H1 (cell line): Measurements from ENCODE around the gene RHBDF1. TPM values are rescaled to one million over a fixed set of nuclear protein-coding genes. Genes with fewer than 3 reads are reported as not detected.

Experiments
- CTCF ChIA-PET: fragments of 300-600 bp; sonication (Branson Sonifier 250); formaldehyde crosslinking; loops from one replicate; lab custom pipeline; 2021; ENCODE audit not compliant: partially characterized antibody; lab: Charles Lee
- POLR2A ChIA-PET: fragments of 300-600 bp; sonication (Branson Sonifier 250); formaldehyde crosslinking; loops from one replicate; lab custom pipeline; 2021; ENCODE audit warnings: inconsistent platforms; ENCODE audit not compliant: partially characterized antibody; lab: Charles Lee
- DNase-seq, 2 experiments: peaks; one replicate each; pipeline versions ENCODE4 v3.0.0 to v3.0.0-alpha.2; 2010 to 2022; ENCODE audit warnings: low spot score in 2 of 2, low read depth in 1 of 2, mixed read lengths in 1 of 2
- FAIRE-seq: peaks from 2 replicates; lab custom pipeline; 2011; peaks lifted over from hg19 to GRCh38; lab: Jason Lieb, UNC
- H2AFZ ChIP-seq: 2 replicates; pipeline ENCODE4 v1.8.1; 2012; ENCODE audit warnings: low read length, inconsistent platforms
- H2AK5ac ChIP-seq: 2 replicates; pipeline ENCODE4 v1.6.1; 2013; ENCODE audit warnings: low read depth, low read length
- H2BK120ac ChIP-seq: replicated peaks from 2 replicates; pipeline ENCODE3; 2013; ENCODE audit warnings: low read depth, low read length, inconsistent platforms
- H2BK12ac ChIP-seq: 2 replicates; pipeline ENCODE4 v1.6.1; 2013; ENCODE audit warnings: low read depth, low read length
- H2BK15ac ChIP-seq: 2 replicates; pipeline ENCODE4 v1.6.1; 2013; ENCODE audit warnings: low read length
- H2BK20ac ChIP-seq: 2 replicates; pipeline ENCODE4 v1.6.1; 2013; ENCODE audit warnings: low read length
- H2BK5ac ChIP-seq: 2 replicates; pipeline ENCODE4 v1.6.1; 2013; ENCODE audit warnings: low read depth, low read length
- H3K14ac ChIP-seq: 2 replicates; pipeline ENCODE4 v1.6.1; 2013; ENCODE audit warnings: inconsistent platforms; ENCODE audit not compliant: insufficient read length
- H3K18ac ChIP-seq: 2 replicates; pipeline ENCODE4 v1.6.1; 2013; ENCODE audit warnings: low read length; ENCODE audit errors: extremely low read depth
- H3K23ac ChIP-seq: 2 replicates; pipeline ENCODE4 v1.6.1; 2013; ENCODE audit warnings: inconsistent platforms; ENCODE audit not compliant: insufficient read length
- H3K23me2 ChIP-seq: 2 replicates; pipeline ENCODE4 v1.6.1; 2013; ENCODE audit warnings: low read depth, low read length
- H3K27ac ChIP-seq: 2 replicates; pipeline ENCODE4 v1.6.1; 2011; ENCODE audit warnings: low read depth, low read length, inconsistent platforms
- H3K27me3 ChIP-seq, 4 experiments: replicated peaks in 1 of 4; 1 replicate in 1 of 4; 2 replicates in 3 of 4; pipeline versions ENCODE4 v1.6.1 to v1.8.1; 2011 to 2013; ENCODE audit warnings: low read length in 3 of 4, mild to moderate bottlenecking in 3 of 4, inconsistent platforms in 2 of 4, mixed read lengths in 2 of 4, moderate library complexity in 1 of 4; ENCODE audit not compliant: control insufficient read depth in 3 of 4, insufficient read depth in 3 of 4; ENCODE audit errors: extremely low read depth in 1 of 4
- H3K36me3 ChIP-seq, 4 experiments: 2 replicates each; pipeline versions ENCODE4 v1.6.1 to v1.8.1; 2011 to 2013; ENCODE audit warnings: mild to moderate bottlenecking in 4 of 4, low read length in 3 of 4, moderate library complexity in 2 of 4, control low read depth in 1 of 4, inconsistent platforms in 1 of 4; ENCODE audit not compliant: insufficient read depth in 4 of 4, control insufficient read depth in 2 of 4
- H3K4ac ChIP-seq: replicated peaks from 2 replicates; pipeline ENCODE3; 2013; ENCODE audit warnings: low read length, low read depth, mixed read lengths, inconsistent platforms; ENCODE audit not compliant: insufficient read length
- H3K4me1 ChIP-seq, 4 experiments: replicated peaks in 1 of 4; 1 replicate in 1 of 4; 2 replicates in 3 of 4; pipeline versions ENCODE4 v1.6.1 to v1.8.1; 2011 to 2013; ENCODE audit warnings: low read length in 3 of 4, inconsistent platforms in 2 of 4, mixed read lengths in 1 of 4; ENCODE audit not compliant: insufficient read depth in 4 of 4, control insufficient read depth in 3 of 4
- H3K4me2 ChIP-seq, 2 experiments: 2 replicates each; pipeline versions ENCODE4 v1.6.1 to v1.8.1; 2011 to 2013; ENCODE audit warnings: low read depth in 2 of 2, low read length in 2 of 2, control low read depth in 1 of 2, inconsistent platforms in 1 of 2, mild to moderate bottlenecking in 1 of 2; ENCODE audit not compliant: insufficient read depth in 1 of 2
- H3K4me3 ChIP-seq, 4 experiments: fragments of 200-600, 300-600 bp in 1 of 4; sonication (generic), shearing (Covaris generic), sonication (Bioruptor Twin) in 1 of 4; 2 replicates each; pipeline versions ENCODE4 v1.5.1 to v1.8.1; 2011 to 2016; ENCODE audit warnings: low read length in 4 of 4, low read depth in 3 of 4, control low read depth in 2 of 4, inconsistent platforms in 2 of 4, mild to moderate bottlenecking in 2 of 4, mixed read lengths in 1 of 4, moderate library complexity in 1 of 4; ENCODE audit not compliant: insufficient read depth in 2 of 4; ENCODE audit errors: extremely low read depth in 1 of 4
- H3K56ac ChIP-seq: replicated peaks from 2 replicates; pipeline ENCODE3; 2013; ENCODE audit warnings: low read depth, mild to moderate bottlenecking, mixed read lengths, low read length, inconsistent platforms; ENCODE audit not compliant: insufficient read length
- H3K79me1 ChIP-seq: 2 replicates; pipeline ENCODE4 v1.6.1; 2013; ENCODE audit warnings: low read depth, low read length, control low read depth
- H3K79me2 ChIP-seq, 2 experiments: 2 replicates each; pipeline versions ENCODE4 v1.6.1 to v1.8.1; 2012 to 2013; ENCODE audit warnings: low read length in 2 of 2, mild to moderate bottlenecking in 2 of 2, inconsistent platforms in 1 of 2; ENCODE audit not compliant: insufficient read depth in 2 of 2, control insufficient read depth in 1 of 2
- H3K9ac ChIP-seq, 4 experiments: replicated peaks in 1 of 4; 1 replicate in 1 of 4; 2 replicates in 3 of 4; pipeline versions ENCODE4 v1.6.1 to v1.8.1; 2011 to 2013; ENCODE audit warnings: low read depth in 3 of 4, low read length in 3 of 4, control low read depth in 2 of 4, mild to moderate bottlenecking in 2 of 4, moderate library complexity in 2 of 4, inconsistent platforms in 1 of 4; ENCODE audit errors: extremely low read depth in 1 of 4
- H3K9me3 ChIP-seq, 2 experiments: 2 replicates each; pipeline versions ENCODE4 v1.6.1 to v1.8.1; 2012 to 2013; ENCODE audit warnings: mild to moderate bottlenecking in 2 of 2, moderate library complexity in 2 of 2, control low read depth in 1 of 2, inconsistent platforms in 1 of 2, low read depth in 1 of 2, low read length in 1 of 2, mixed read lengths in 1 of 2; ENCODE audit not compliant: insufficient read depth in 2 of 2
- H4K20me1 ChIP-seq, 2 experiments: replicated peaks in 1 of 2; 2 replicates each; pipeline versions ENCODE3 to v1.8.1; 2011 to 2013; ENCODE audit warnings: inconsistent platforms in 2 of 2, low read length in 2 of 2, mild to moderate bottlenecking in 1 of 2; ENCODE audit not compliant: insufficient read depth in 2 of 2, control insufficient read depth in 1 of 2
- H4K5ac ChIP-seq: 2 replicates; pipeline ENCODE4 v1.6.1; 2013; ENCODE audit warnings: low read length, low read depth, mixed read lengths, inconsistent platforms; ENCODE audit not compliant: insufficient read length
- H4K8ac ChIP-seq: 2 replicates; pipeline ENCODE4 v1.8.0; 2013; ENCODE audit warnings: mild to moderate bottlenecking, moderate library complexity, low read length, inconsistent platforms; ENCODE audit not compliant: insufficient read depth; ENCODE audit errors: extremely low read depth
- H4K91ac ChIP-seq: replicated peaks from 2 replicates; pipeline ENCODE3; 2013; ENCODE audit warnings: low read length, mixed read lengths, inconsistent platforms; ENCODE audit not compliant: insufficient read length
- BACH1 ChIP-seq: IDR thresholded peaks from 2 replicates; pipeline ENCODE4 v1.6.1; 2012; ENCODE audit warnings: low read length, improper control_type of control experiment
- BRCA1 ChIP-seq: IDR thresholded peaks from 2 replicates; pipeline ENCODE4 v1.6.1; 2012; ENCODE audit warnings: low read depth, low read length, improper control_type of control experiment
- CBX5 ChIP-seq: fragments of 300-800, 300-1000 bp; sonication (generic); IDR thresholded peaks from 2 replicates; pipeline ENCODE4 v1.7.1; 2016; ENCODE audit warnings: antibody characterized with exemption, low read length, low read depth
- CEBPB ChIP-seq: IDR thresholded peaks from 2 replicates; pipeline ENCODE4 v1.6.1; 2012; ENCODE audit warnings: low read depth, low read length
- EZH2 ChIP-seq: fragments of 200-600 bp; sonication (generic); IDR thresholded peaks from 2 replicates; pipeline ENCODE4 v1.7.1; 2012; ENCODE audit warnings: low read depth, mild to moderate bottlenecking, moderate library complexity, low read length, inconsistent platforms; ENCODE audit not compliant: severe bottlenecking
- NANOG ChIP-seq: IDR thresholded peaks from 2 replicates; pipeline ENCODE4 v1.6.1; 2011; ENCODE audit warnings: low read length, low read depth, mild to moderate bottlenecking, inconsistent platforms; ENCODE audit not compliant: insufficient read depth, poor library complexity, severe bottlenecking
- POLR2A ChIP-seq, 2 experiments: IDR thresholded peaks; 1 replicate in 1 of 2; 2 replicates in 1 of 2; pipeline ENCODE4 v1.6.1; 2011; ENCODE audit warnings: low read depth in 2 of 2, low read length in 2 of 2, mild to moderate bottlenecking in 2 of 2; ENCODE audit errors: control extremely low read depth in 1 of 2
- POU5F1 ChIP-seq: IDR thresholded peaks from 2 replicates; pipeline ENCODE4 v1.6.1; 2011; ENCODE audit warnings: low read depth, mild to moderate bottlenecking, low read length, moderate library complexity
- RAD21 ChIP-seq, 2 experiments: IDR thresholded peaks in 1 of 2; conservative IDR thresholded peaks in 1 of 2; 2 replicates each; pipeline ENCODE4 v1.6.1; 2011; ENCODE audit warnings: low read depth in 2 of 2, low read length in 2 of 2, improper control_type of control experiment in 1 of 2, inconsistent platforms in 1 of 2, mild to moderate bottlenecking in 1 of 2, moderate library complexity in 1 of 2
- RXRA ChIP-seq: IDR thresholded peaks from 2 replicates; pipeline ENCODE4 v1.6.1; 2011; ENCODE audit warnings: low read depth, mild to moderate bottlenecking, low read length, moderate library complexity; ENCODE audit not compliant: insufficient read depth
- SIRT6 ChIP-seq: IDR thresholded peaks from one replicate; pipeline ENCODE4 v1.7.1; 2012; ENCODE audit warnings: low read length, inconsistent platforms
- SIX5 ChIP-seq: IDR thresholded peaks from 2 replicates; pipeline ENCODE4 v1.6.1; 2011; ENCODE audit warnings: mild to moderate bottlenecking, low read depth, low read length
- SRF ChIP-seq: IDR thresholded peaks from 2 replicates; pipeline ENCODE4 v1.6.1; 2011; ENCODE audit warnings: mild to moderate bottlenecking, low read depth, low read length, moderate library complexity
- SUZ12 ChIP-seq: fragments of 200-600 bp; sonication (generic); IDR thresholded peaks from 2 replicates; pipeline ENCODE4 v1.6.1; 2012; ENCODE audit warnings: mild to moderate bottlenecking, inconsistent platforms, low read length, moderate library complexity, mixed read lengths
- YY1 ChIP-seq: IDR thresholded peaks from 2 replicates; pipeline ENCODE4 v1.6.1; 2011; ENCODE audit warnings: low read depth, mild to moderate bottlenecking, low read length
- WGBS, 2 experiments: shearing (Covaris generic) in 1 of 2; methylation state at CpG; one replicate each; pipeline versions ENCODE4 v1.1.6 to v1.1.7; 2013 to 2015; ENCODE audit warnings: low lambda C conversion rate in 2 of 2, mixed read lengths in 2 of 2, inconsistent platforms in 1 of 2, low coverage in 1 of 2, missing lambda C conversion rate in 1 of 2; ENCODE audit not compliant: insufficient replicate concordance in 2 of 2, insufficient coverage in 1 of 2, insufficient read length in 1 of 2; ENCODE audit errors: extremely low coverage in 1 of 2, missing lambda C conversion rate in 1 of 2; 5-methylcytosine and 5-hydroxymethylcytosine counted together
- polyA plus RNA-seq, 7 experiments: library from polyadenylated mRNA; depleted of rRNA in 3 of 7; stranded (reverse) in 5 of 7; unstranded in 2 of 7; fragments of >200 nt in 5 of 7; fragments of 200-250 nt in 2 of 7; gene quantifications; 1 replicate in 5 of 7; 2 replicates in 1 of 7; 4 replicates in 1 of 7; pipeline versions ENCODE4 v1.2.1 to v1.2.3, GENCODE V29; 2011 to 2013; ENCODE audit warnings: missing spikeins in 2 of 7, mixed read lengths in 2 of 7
- total RNA-seq: library from RNA; stranded (reverse); fragmentation: NEBNext Ultra II Directional; extraction: Animal tissue kit (Norgen Biotek cat#: 25700); gene quantifications from 2 replicates; pipeline ENCODE4 v1.2.1, GENCODE V29; 2021

RHBDF1 gene
- total and polyA plus RNA-seq, 2 of the 8 experiments (the other 6 are each of a cell fraction or from before 2014, with no cell fraction given): 37.4 to 51.6 TPM

GRCh38 chr16:97822-98221 is 25.4 kb upstream of the RHBDF1 start:
- no peak overlapping the region for H2BK12ac ChIP-seq
- H3K23me2 ChIP-seq: no peaks in the 10 kb centered on the region
- no peak overlapping the region for H2AFZ ChIP-seq
- H3K9ac ChIP-seq: no peak overlapping the region
- FAIRE-seq (no peak), DNase-seq (no peak)
- no peak overlapping the region for H3K14ac ChIP-seq
- H2BK5ac ChIP-seq: no peak overlapping the region
- H2AK5ac ChIP-seq: no peak overlapping the region
- no peak overlapping the region for H3K27ac ChIP-seq
- peaks cover 3 to 8% of the 10 kb centered on the region in 2 experiments for H4K20me1 ChIP-seq
- H3K27me3 ChIP-seq: no peaks in the 10 kb centered on the region; a peak in 1 of 7 replicates
- 92% methylated on average over 8 of the region's 8 CpGs; no CpG with 5 or more reads in 1 of the 2 experiments for WGBS, 2 experiments
- no peak overlapping the region for H3K23ac ChIP-seq
- H3K4me3 ChIP-seq: no peak overlapping the region
- H4K8ac ChIP-seq: 0 out of 2 replicates have a peak overlapping the region, but pooled peaks have one; percentile 38
- ChIA-PET CTCF (interaction anchor here (1.3 to 25.7 kb wide), 13 partner anchors 9 to 265 kb away, joined by 3 to 856 read pairs (median 13); partner anchors contain the start of genes MPG and RHBDF1), POLR2A (interaction anchor here (1.8 to 12.4 kb wide), 3 partner anchors 19 to 41 kb away, joined by 6 to 153 read pairs (median 12); partner anchors contain the start of gene RHBDF1)
- no peak overlapping the region for H3K4ac ChIP-seq
- no peaks in the 10 kb centered on the region for H3K4me1 ChIP-seq
- no peak overlapping the region for H4K91ac ChIP-seq
- H3K18ac ChIP-seq: no peak overlapping the region
- no peaks in the 10 kb centered on the region for H3K9me3 ChIP-seq
- no peak overlapping the region for H2BK20ac ChIP-seq
- no peak overlapping the region for H2BK15ac ChIP-seq
- H4K5ac ChIP-seq: no peak overlapping the region
- H3K56ac ChIP-seq: no peak overlapping the region
- H2BK120ac ChIP-seq: no peak overlapping the region
- H3K4me2 ChIP-seq: no peak overlapping the region
- no peaks in the 10 kb centered on the region for H3K79me1 ChIP-seq
- H3K36me3 ChIP-seq: peaks cover 0 to 3% (median 0%) of the 10 kb centered on the region in 4 experiments; a peak in 1 of 8 replicates
- no peaks in the 10 kb centered on the region for H3K79me2 ChIP-seq
- TF ChIP-seq EZH2 (no peak), BACH1 (no peak), SIRT6 (no peak), SIX5 (no peak), NANOG (no peak), RXRA (no peak), CBX5 (no peak), RAD21 (IDR thresholded peaks at IDR 0.05 in 1 of 2, conservative IDR thresholded peaks at IDR 0.05 in 1 of 2; ENCODE audit: low read depth in 2 of 2, low read length in 2 of 2) (no peak), CEBPB (no peak), SRF (no peak), SUZ12 (no peak), YY1 (no peak), BRCA1 (no peak), POLR2A (IDR thresholded peaks at IDR 0.05; ENCODE audit: control extremely low read depth in 1 of 2, low read depth in 2 of 2, low read length in 2 of 2) (no peak), POU5F1 (no peak)
